Activated CD4-positive, alpha-beta T cell treated with anti-CD3 and anti-CD28 coated beads for 1 hour (primary cell): Measurements from ENCODE around the gene TUBA3E.
"Not testable (repeated sequence)": the region's sequence is repeated elsewhere in the genome, so short reads cannot be mapped to it uniquely, and the experiment has no call there.

Source experiments
- DNase-seq: peaks from one replicate; pipeline ENCODE4 v3.0.0-alpha.2; 2020

The TUBA3E gene

DNA sequence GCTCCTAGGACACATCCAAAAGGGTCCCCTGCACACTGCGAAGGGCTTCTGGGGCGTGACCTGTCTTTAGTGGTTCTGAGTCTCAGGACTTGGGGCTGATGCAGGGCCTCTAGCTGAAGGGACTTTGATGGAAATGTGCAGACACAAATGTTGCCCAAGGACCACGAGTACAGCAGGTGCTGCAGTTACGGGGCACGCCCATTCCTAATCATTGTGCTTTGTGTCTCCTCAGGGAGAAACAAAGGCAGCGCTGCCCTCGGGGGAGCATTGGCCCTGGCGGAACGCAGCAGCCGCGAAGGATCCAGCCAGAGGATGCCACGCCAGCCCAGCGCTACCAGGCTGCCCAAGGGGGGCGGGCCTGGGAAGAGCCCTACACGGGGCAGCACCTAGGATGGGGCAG, 8.0 kb downstream of the TUBA3E start:
- DNase-seq, result no peak

DNA sequence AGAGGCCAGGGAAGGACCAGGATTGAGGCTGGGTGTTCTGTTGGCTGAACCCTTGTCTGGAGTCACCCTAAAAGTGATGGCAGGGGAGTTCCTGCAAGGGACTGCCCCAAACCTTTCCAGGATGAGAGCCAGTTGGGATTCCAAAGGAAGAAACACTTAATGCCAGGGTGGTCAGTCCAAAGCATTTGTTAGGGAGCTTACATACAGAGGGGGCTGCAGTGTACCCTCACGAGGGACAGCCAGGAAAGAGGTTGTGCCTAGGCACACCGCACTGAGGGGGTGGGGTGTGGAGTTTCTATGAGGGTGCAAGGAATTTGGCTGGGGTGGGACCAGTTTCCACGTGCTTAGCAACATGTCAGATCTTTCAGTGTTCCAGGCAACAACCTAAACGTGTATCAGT, 9.3 kb downstream of the TUBA3E start:
- not testable (repeated sequence) for DNase-seq

DNA sequence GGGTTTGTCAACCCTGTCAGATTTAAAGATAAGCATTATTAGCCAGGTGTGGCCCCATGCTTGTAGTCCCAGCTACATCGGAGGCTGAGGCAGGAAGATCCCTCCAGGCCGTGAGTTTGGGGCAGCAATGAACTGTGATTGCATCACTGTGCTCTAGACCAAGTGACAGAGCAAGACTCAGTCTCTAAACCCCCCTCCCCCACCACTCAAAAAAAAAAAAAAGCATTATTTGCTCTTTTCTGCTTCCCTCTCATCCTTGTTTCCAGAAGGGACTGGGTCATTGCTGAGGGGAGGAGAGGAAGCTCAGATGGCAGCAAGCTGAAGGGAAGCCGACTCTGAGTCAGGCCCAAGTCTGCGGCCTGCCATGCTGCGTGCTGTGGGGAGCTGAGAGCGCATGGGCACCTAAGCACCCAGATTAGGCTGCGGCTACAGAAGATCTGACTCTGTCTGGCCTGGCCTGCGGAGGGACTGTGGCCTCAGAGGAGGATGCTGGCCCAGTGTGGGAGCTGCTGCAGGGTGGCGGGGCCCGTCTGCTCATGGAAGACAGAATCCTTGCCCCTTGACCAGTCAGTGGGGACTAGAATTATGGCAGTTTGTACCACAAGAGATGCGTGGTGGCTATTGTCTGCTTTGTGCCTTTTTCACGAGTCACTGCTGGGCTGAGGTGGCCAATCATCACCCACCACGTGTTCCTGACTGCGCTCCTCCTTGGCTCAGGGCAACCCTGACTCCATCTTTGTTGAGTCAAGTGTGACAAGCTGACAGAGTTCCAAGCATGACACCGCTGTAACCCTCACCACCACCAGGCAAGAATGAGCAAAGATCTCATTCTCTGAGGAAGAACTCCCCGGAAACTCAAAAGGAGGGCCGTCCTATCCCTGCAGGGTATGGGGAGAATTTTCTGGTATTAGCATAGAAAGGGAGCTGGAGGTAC, 10.1 kb downstream of the TUBA3E start:
- DNase-seq, result not testable (repeated sequence)

DNA sequence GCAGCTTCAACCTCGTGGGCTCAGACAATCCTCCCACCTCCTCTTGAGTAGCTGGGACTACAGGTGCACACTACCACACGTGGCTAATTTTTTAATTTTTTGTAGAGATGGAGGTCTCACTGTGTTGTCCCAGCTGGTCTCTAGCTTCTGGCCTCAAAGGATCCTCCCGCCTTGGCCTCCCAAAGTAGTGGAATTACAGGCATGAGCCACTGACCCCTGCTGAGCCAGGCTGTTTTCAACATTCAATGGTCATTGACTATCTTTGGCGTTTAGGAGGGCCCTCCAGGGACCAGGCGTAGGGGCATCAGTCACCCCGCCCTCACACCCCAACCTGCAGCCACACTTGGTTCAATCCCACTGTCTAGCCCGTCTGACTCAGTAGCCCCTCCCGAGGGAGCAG, 11.0 kb downstream of the TUBA3E start:
- no peak for DNase-seq

DNA sequence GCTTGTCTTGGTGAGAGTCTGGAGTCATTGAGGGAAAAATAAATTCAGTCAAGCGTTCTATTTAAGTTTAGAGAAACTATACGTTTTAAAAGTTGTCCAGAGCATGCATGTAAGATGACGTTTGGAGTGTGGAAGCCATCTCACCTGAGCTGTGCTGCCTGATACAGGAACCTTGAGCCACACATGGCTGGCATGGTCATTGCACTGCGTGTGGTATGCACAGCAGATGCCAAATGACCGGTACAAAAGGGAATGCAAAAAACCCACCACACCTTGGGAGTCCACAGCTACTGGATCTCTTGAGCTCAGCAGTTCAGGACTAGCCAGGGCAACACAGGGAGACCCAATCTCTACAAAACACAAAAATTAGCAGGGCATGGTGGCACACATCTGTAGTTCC, 11.8 kb downstream of the TUBA3E start:
- no peak for DNase-seq

DNA sequence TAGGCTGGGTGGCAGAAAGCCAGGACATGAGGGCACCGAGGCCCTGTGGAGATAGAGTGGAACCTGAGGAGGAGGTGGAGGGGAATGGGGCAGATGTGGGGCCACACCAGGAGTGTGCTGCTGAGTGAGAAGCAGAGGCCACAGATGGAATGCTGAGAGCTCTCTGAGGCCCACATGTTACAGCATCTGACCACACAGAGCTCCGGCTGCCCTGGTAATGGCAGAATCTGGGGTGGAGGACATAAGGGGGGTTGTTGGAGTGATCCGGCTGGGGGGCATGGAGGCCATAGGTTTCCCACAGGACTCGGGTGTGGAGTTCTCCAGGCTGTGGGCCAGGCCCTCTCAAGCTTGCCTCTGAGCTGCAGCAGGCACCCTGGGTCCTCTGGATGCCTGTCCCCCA, 12.3 kb downstream of the TUBA3E start:
- DNase-seq, result no peak

DNA sequence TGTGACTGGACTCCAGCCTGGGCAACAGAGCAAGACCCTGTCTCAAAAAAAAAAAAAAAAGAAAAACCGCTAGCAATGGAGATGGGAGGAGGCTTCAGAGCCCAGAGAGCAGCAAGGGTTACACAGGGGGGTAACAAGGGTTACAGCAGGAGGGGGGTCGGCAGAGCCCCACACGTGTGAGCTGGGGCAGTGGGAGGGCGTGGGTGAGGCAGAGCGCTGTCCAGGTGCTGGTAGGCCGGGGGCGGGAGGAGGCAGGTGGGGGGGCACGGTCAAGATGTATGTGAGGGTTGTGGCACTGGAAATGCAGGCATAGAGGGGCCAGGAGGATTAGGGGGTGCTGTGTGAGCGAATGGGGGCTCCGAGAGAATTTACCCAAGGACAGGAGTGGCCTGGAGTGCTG, 12.8 kb downstream of the TUBA3E start:
- DNase-seq, result no peak

DNA sequence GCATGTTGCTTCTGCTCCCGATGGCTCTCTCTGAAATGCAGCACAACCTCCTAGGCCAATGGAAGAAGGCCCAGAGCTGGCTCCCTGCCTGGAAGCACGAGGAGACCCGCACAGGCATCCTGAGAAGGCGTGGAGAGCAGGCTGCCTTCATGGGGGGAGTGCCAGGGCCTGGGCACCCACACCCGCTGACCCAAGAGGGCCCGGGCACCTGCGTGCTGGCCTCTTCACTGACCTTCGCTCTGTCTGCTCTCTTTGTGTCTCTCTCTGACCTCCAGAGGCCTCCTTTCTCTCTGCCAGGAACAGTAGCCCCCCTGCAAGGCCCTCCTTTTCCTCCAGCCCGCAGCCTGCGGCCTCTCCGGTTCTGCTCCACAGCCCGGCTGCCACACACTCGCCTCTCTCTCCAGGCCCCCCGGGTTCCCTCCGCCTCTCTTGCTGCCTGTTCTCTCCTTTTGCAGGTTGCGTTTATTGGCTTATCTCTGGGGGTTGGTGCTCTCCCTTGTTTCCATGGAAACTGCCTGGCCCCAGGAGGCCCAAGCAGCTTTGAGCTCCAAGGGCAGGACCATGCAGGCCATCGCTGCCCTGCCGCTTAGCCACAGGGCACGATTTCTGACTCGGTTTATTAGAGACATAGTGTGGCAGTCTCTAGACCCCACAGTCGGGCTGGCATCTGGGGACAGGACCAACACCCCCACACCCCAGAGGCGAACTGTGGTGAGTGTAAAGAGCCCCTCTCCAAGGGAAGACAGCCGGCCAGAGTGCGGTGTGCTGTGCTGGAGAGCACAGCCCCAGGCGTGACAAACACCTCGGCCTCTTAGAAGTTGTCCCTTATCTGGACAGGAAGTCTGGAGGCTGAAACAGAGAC, 14.5 kb downstream of the TUBA3E start:
- DNase-seq, result no peak

DNA sequence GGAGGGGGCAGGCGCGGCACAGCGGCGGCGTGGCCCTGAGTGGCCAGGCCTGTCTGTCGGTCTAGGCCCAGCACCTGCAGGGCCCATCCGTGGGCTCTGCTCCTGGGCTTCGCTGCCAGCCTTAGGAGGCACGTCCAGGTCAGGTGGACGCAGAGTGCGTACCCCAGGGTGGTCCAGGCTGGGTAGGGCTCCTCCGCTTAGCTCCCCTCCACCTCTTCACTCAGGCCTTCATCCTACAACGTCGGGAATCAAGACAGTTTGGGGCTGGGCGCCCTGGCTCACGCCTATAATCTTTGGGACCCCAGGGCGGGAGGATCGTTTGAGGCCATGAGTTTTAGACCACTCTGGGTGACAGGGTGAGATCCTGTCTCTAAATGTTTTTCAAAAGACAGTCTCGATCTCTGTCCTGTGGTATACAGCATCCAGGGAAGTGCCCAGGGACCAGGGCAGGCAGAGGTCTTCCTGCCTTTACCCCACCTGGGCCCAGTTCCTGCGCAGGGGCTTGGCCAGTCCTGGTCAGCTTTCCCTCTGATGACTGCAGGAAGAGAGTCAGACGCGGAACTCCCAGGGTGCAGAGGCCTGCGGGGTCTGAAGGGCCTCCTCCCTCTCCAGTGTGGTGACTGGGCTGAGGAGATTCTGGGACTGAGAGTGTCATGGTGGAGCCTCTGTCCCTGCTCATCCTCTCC, 15.3 kb downstream of the TUBA3E start:
- not testable (repeated sequence) for DNase-seq

DNA sequence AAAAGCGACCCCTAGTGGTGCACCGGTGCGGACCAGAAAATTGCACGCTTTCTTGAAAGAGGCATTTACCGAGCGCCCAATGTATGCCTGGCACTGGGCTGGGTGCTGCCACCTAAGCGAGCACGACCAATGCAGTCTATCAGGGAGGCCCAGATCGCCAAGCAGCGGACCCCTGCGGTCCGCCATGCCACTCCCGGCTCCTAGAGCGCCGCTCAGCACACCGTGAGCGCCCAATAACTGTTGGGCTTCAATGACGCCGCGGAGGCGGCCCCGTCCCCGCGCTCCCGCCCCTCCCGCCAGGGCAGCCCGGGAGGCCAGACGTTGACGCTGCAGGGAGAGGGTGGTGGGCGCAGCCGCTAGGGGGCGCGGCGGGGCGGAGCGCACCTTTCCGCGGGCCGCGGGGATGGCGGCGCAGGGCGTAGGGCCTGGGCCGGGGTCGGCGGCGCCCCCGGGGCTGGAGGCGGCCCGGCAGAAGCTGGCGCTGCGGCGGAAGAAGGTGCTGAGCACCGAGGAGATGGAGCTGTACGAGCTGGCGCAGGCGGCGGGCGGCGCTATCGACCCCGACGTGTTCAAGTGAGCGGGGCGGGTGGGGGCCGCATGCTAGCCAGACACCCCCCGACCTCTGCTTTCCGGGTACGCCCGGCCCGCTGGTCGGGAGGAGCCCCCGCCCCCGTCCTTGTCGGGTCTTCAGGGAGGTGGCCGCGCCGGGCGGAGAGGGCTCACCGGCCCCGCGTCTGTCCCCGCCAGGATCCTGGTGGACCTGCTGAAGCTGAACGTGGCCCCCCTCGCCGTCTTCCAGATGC, 16.2 kb downstream of the TUBA3E start, which contains the start of gene MZT2B:
TSS of gene MZT2B (plus strand) at position 383 of the 803 bp plus-strand sequence. CDS start at position 404, 21 bp downstream.
- peak; percentile 81 for DNase-seq

DNA sequence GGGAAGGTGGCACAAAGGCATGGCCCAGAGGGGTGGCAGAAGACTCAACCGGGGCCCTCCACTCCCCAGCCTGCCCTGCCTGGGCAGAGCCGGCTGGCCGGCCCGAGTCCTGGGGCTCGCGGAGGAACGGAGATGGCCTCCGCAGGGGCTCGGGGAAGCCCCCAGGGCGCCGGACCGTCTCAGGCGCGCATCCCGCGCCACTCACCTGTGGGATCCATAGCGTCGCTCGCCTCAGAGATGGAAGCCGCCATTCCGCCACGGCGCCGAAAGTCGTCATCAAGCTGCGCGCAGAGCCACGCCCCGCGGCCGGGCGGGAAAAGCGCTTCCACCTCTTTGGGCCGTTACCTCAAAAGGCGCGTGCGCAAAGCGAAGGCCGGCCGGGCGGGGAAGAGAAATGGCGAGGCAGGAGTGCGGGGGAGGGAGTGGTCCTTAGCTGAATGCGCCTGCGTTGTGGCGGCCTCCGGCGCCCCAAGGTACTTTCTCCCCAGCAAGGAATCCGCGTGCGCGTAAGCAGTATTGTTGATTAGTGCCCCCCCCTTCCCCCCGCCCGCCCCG, 16.8 kb downstream of the TUBA3E start, which contains the start of gene SMPD4:
TSS of gene SMPD4 (minus strand) at position 278 of the 555 bp plus-strand sequence. CDS start 5,010 bp downstream, outside the sequence.
- DNase-seq, result peak; percentile 98

DNA sequence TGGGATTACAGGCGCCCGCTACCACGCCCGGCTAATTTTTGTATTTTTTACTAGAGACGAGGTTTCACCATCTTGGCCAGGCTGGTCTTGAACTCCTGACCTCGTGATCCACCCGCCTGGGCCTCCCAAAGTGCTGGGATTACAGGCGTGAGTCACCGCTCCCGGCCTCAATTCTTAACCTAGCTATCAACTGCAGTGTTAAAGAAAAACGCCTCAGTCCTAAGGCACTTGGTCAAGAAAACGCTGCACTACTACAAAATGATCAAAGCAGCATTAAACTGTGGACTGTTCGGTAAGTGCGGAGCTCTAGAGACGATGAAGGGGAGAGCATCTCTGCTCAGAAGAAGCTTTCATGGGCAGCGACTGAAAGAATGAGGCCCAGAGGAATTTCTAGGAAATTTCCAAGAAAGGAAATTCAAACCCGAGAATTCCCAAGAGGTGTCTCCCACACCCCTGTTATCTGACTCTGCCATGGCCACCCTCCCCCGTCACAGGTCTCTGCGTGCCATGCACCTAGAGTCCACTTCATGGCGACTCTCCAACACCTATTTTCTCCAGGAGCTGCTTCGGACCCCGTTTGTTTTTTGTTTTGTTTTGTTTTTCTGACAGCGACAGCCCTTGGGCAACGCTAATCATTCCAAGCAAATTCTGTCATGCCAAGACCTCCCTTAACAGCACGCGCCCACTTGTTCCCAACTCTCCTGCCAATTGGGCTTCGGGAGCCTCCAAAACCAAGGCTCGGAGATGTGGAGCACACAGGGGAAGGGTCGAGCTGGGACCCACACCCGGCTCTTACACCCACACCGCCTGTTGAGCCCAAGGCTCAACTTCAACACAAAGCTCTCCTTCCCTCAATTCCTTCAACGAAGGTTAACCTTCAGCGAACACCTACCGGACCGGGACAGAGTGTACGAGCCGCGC, 17.6 kb downstream of the TUBA3E start:
- DNase-seq, result not testable (repeated sequence)

DNA sequence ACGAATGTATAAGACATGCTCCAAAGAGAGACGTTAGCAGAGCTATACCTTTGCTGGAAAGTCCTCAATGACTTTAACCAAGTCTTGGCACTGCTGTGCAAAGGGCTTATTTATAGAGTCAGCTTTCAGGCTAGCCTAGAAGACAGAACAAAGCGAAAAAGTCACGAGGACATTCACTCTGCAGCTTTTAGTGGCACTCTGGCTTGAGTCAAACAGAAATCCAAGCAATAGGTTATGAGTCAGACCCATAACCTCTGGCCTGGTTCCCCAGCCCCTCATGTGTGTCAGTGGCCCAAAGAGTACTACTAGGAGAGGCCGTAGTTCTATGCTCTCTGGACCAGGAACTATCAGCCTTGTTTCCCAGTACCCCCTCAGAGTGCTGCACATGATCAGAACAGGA, 23.4 kb downstream of the TUBA3E start:
- DNase-seq, result not testable (repeated sequence)

DNA sequence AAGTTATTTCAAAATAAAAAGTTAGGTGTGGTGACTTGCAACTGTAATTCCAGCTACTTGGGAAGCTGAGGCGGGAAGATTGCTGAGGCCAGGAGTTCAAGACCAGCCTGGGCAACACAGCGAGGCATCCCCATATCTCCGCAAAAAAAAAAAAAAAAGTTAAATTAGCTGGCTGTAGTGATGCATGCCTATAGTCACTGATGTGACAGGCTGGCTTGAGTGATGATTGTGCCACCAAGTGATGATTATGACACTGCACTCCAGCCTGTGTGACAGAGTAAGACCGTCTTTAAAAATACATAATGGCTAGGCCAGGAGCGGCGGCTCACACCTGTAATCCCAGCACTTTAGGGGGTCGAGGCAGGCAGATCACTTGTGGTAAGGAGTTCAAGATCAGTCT, 28.3 kb downstream of the TUBA3E start:
- no peak for DNase-seq

DNA sequence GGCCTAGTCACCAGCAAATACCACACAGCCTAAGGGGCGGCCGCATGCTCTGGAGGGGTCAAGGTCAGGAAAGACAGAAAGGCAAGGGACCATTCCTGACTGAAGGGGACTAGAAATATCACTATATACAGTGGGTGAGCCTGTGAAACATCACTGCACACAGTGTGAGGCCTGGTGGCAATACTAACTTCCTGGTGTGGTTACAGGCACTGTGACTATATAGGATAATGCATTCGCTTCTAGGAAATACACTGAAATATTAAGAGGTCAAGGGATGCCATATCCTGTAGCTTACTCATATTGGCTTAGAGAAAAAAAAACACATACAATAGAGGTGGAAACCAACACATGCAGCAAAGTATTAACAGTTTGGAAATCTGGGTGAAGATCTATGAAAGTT, 29.1 kb downstream of the TUBA3E start:
- not testable (repeated sequence) for DNase-seq

DNA sequence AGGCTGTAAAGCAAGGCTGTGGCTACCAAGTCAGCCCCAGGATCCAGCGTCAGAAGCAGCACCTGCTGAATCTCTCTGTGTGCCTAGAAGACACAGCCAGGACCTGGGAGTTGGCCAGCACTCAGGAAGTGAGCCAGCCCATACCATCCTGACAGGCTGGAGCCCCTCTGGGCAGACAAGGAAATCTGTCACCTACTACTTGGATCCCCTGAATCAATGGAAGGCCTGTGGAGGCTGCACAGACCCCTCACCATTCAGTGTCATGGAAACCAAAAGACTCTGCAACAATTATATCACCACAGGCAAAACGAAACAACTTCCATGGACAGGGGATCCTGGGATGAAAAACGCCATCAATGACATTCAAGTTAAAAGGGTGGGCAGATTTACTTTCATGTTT, 31.6 kb downstream of the TUBA3E start:
- DNase-seq, result not testable (repeated sequence)

DNA sequence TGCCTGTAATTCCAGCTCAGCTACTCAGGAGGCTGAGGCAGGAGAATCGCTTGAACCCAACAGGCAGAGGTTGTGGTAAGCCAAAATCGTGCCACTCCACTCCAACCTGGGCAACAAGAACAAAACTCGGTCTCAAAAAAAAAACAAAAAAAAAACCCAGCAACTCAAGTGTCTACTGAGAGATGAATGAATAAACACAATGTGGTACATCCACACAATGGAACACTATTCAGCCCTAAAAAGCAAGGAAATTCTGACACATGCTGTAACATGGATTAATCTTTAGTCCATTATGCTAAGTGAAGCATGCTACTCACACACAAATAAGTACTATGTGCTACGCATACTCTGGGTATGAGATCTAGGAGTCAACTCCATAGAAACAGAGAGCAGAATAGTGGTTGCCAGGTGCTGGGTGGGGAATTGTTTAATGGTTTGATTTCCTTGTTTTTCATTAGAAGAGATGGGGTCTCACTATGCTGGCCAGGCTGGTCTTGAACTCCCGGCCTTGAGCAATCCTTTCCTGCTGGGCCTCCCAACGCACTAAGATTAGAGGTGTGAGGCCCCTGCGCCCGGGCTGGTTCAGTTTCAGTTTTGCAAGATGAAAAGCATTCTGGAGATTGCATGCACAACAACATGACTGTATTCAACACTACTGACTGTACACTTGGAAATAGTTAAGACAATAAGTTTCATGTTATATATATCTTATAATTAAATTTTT, 32.8 kb downstream of the TUBA3E start:
- no peak for DNase-seq

DNA sequence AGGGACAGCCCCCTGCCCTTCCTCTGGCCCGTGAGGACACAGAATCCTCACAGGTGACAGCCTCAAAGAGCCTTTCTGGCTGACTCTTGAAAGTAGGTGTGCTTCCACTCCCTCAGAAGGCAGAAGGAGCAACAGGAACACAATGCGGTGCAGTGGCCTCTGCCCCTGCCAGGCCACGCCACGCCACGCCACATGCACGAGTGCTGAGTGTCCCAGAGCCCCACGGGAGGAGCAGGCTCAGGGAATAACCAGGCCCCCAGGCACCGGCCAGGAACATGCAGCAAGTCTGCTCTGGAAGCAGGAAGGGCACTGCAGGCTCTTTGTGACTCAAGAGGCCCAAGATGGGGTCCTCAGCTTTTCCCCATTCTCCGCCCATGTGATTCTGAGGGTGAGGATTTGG, 35.3 kb downstream of the TUBA3E start:
- DNase-seq, result no peak

DNA sequence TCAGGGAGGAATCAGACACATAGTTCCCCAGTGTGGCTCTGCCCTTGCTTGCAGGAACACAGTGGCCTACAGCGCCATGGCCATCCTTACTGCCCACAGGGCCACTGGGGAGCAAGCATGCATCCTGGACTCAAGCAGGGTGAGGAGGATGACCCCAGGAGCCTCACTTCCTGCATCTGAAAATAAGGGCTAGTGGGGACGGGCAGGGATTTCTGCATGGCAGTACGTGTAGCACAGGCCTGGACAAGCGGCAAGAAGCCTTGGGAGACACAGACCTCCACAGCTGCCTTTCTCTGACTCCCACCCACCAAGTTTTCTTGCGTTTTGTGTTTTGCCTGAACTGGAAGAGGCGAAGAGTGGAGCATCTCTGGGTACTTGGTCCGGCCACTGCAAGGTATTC, 35.8 kb downstream of the TUBA3E start:
- not testable (repeated sequence) for DNase-seq
